Ovary (tissue), 9 donors: Measurements from ENCODE around the gene POLR2E. TPM values are rescaled to one million over a fixed set of nuclear protein-coding genes. Genes with fewer than 3 reads are reported as not detected.

ENCODE experiments used
- DNase-seq, 5 donors: peaks; one replicate each; pipeline ENCODE4 v3.0.0-alpha.2; 2019 to 2020
- H3K27ac ChIP-seq, 2 donors: fragments of 200-600 bp; one replicate each; pipeline versions ENCODE4 v1.5.1 to v1.8.0; 2019 to 2022
- H3K27me3 ChIP-seq: fragments of 200-600 bp; one replicate; pipeline ENCODE4 v1.8.0; 2022
- H3K36me3 ChIP-seq: fragments of 200-600 bp; sonication (generic); one replicate; pipeline ENCODE4 v1.5.1; 2019
- H3K4me1 ChIP-seq: one replicate; pipeline ENCODE4 v1.8.1; 2013; ENCODE audit warnings: mild to moderate bottlenecking, moderate library complexity; ENCODE audit not compliant: insufficient read depth
- H3K4me3 ChIP-seq: fragments of 200-600 bp; sonication (generic); one replicate; pipeline ENCODE4 v1.5.1; 2017
- H3K9me3 ChIP-seq, 2 donors: fragments of 200-600 bp in 1 of 2; sonication (generic) in 1 of 2; one replicate each; pipeline versions ENCODE4 v1.5.1 to v1.8.1; 2013 to 2019; ENCODE audit warnings: mild to moderate bottlenecking in 1 of 2, moderate library complexity in 1 of 2
- CTCF ChIP-seq, 3 donors: fragments of 450-650 bp in 2 of 3; fragments of 200-600 bp in 1 of 3; IDR thresholded peaks; one replicate each; pipeline versions ENCODE4 v1.5.1 to v1.8.0; 2016 to 2022; ENCODE audit warnings: antibody characterized with exemption in 3 of 3, mild to moderate bottlenecking in 1 of 3
- EP300 ChIP-seq: sonication (generic); formaldehyde crosslinking; IDR thresholded peaks from one replicate; pipeline ENCODE4 v1.6.1; 2017; ENCODE audit warnings: antibody characterized with exemption
- POLR2A ChIP-seq: fragments of 450-650 bp; IDR thresholded peaks from one replicate; pipeline ENCODE4 v1.6.1; 2017; ENCODE audit warnings: antibody characterized with exemption, mild to moderate bottlenecking, moderate library complexity
- WGBS, 3 donors: extraction: QIAGEN DNeasy Blood & Tissue Kit in 1 of 3; methylation state at CpG; one replicate each; pipeline versions ENCODE4 v1.1.5 to v1.1.7; 2013 to 2017; 5-methylcytosine and 5-hydroxymethylcytosine counted together
- intact Hi-C, 4 donors: fragments of 100-400 bp; cut with DNase I; formaldehyde crosslinking; loops; one replicate each; pipeline versions ENCODE4 v1.11.0 to v1.15.1; 2022 to 2023
- polyA plus RNA-seq, 2 donors: library from polyadenylated mRNA; stranded (reverse); fragments of 200-250 nt in 1 of 2; fragments of 350-450 nt in 1 of 2; fragmentation: Illumina TruSeq in 1 of 2; extraction: RNeasy Lipid Tissue Mini Kit (QIAGEN cat#74804) in 1 of 2; gene quantifications; one replicate each; pipeline ENCODE4 v1.2.3, GENCODE V29; 2013 to 2014
- total RNA-seq, 7 donors: library from RNA; depleted of rRNA in 2 of 7; stranded (reverse); fragments of >200 nt in 2 of 7; fragmentation: NEBNext Ultra II Directional in 3 of 7; extraction: Animal tissue kit (Norgen Biotek cat#: 25700) in 3 of 7; gene quantifications; one replicate each; pipeline versions ENCODE4 v1.1.0 to v1.2.4, GENCODE V29; 2016 to 2023
- donor health status: DM: no; HTN: no; CAD: no; lungs with moderate emphysema.
- donor health status: DM: no; HTN: no; CAD: no.
- donor health status: Bipolar disorder and iron deficiency.
- donor health status: DM: yes; HTN: yes; CAD: no.
- donor health status: DM: no; HTN: no; CAD: no.
- donor health status: DM: yes; HTN: yes; CAD: no.

Gene POLR2E
- total and polyA plus RNA-seq, 9 donors, result 11.1 to 157 (median 119) TPM

GRCh38 chr19:1046117-1046626, 49.0 kb downstream of the POLR2E start:
- 81 to 87% (median 83%) methylated on average over 33 of the region's 33 CpGs for WGBS, 3 donors

GRCh38 chr19:1045247-1045603, 50.0 kb downstream of the POLR2E start:
- peaks cover 8% of the 10 kb centered on the region for H3K4me1 ChIP-seq
- 67 to 71% (median 70%) methylated on average over 10 of the region's 10 CpGs for WGBS, 3 donors
- H3K36me3 ChIP-seq, result no peaks in the 10 kb centered on the region
- TF ChIP-seq CTCF (IDR thresholded peaks at IDR 0.05) (no peak), POLR2A (no peak), EP300 (no peak)
- peaks cover 5% of the 10 kb centered on the region for H3K27me3 ChIP-seq
- intact Hi-C loops, result no loop called here
- H3K9me3 ChIP-seq, result no peaks in the 10 kb centered on the region
- no peak for DNase-seq
- H3K27ac ChIP-seq, result no peak overlapping the region
- H3K4me3 ChIP-seq, result no peak overlapping the region

More at GRCh38 chr19:1046117-1046626, 49.0 kb downstream of the POLR2E start:
- no peak overlapping the region for H3K27ac ChIP-seq
- no peak for DNase-seq
- no peaks in the 10 kb centered on the region for H3K9me3 ChIP-seq
- H3K27me3 ChIP-seq, result peaks cover 5% of the 10 kb centered on the region
- intact Hi-C loops, result no loop called here
- no peak overlapping the region for H3K4me3 ChIP-seq
- no peaks in the 10 kb centered on the region for H3K36me3 ChIP-seq
- H3K4me1 ChIP-seq, result peaks cover 3% of the 10 kb centered on the region
- no peak for TF ChIP-seq EP300

GRCh38 chr19:1042689-1043511, 52.3 kb downstream of the POLR2E start:
- DNase-seq, result peak in 1 of 5 donors; percentile 46
- 29 to 41% (median 33%) methylated on average over 20 to 23 of the region's 23 CpGs for WGBS, 3 donors
- Histone ChIP-seq H3K9me3 (no peaks in the 10 kb centered on the region), H3K36me3 (no peaks in the 10 kb centered on the region), H3K4me3 (no peak overlapping the region), H3K4me1 (peaks cover 13% of the 10 kb centered on the region), H3K27me3 (peaks cover 5% of the 10 kb centered on the region), H3K27ac (no peak overlapping the region)
- intact Hi-C loops, result no loop called here
- TF ChIP-seq POLR2A (no peak), EP300 (no peak), CTCF (IDR thresholded peaks at IDR 0.05) (no peak)

- Histone ChIP-seq H3K36me3 (no peaks in the 10 kb centered on the region), H3K4me1 (peaks cover 13% of the 10 kb centered on the region), H3K27ac (no peak overlapping the region), H3K9me3 (no peaks in the 10 kb centered on the region), H3K4me3 (no peak overlapping the region), H3K27me3 (peaks cover 5% of the 10 kb centered on the region)
- TF ChIP-seq CTCF (IDR thresholded peaks at IDR 0.05) (no peak), POLR2A (no peak), EP300 (no peak)
- no peak for DNase-seq
- 49 to 56% (median 51%) methylated on average over 35 to 43 of the region's 43 CpGs for WGBS, 3 donors
- intact Hi-C loops, result no loop called here
These were observed 53.1 kb downstream of the POLR2E start for GRCh38 chr19:1041835-1042685.
